Breast epithelium (tissue), 4 donors: ENCODE results near the gene DHRS7B. TPM values are rescaled to one million over a fixed set of nuclear protein-coding genes. Genes with fewer than 3 reads are reported as not detected.
A peak's percentile ranks its signal among the peaks of the same experiment; 100 is the strongest.
"Not testable (repeated sequence)": the region's sequence is repeated elsewhere in the genome, so short reads cannot be mapped to it uniquely, and the experiment has no call there.

Source experiments
- DNase-seq, 2 donors: peaks; one replicate each; pipeline ENCODE4 v3.0.0-alpha.2; 2019; ENCODE audit warnings: low spot score in 2 of 2
- H3K27ac ChIP-seq, 2 donors: fragments of 200-600 bp; sonication (generic) in 1 of 2; one replicate each; pipeline ENCODE4 v1.5.1; 2016 to 2019; ENCODE audit warnings: mild to moderate bottlenecking in 1 of 2
- H3K27me3 ChIP-seq, 2 donors: fragments of 200-600 bp; sonication (generic) in 1 of 2; one replicate each; pipeline versions ENCODE4 v1.5.1 to v1.6.0; 2017 to 2019; ENCODE audit warnings: control low read depth in 1 of 2, mild to moderate bottlenecking in 1 of 2
- H3K36me3 ChIP-seq: fragments of 200-600 bp; one replicate; pipeline ENCODE4 v1.5.1; 2019
- H3K4me1 ChIP-seq, 2 donors: fragments of 200-600 bp; sonication (generic); one replicate each; pipeline ENCODE4 v1.5.1; 2016 to 2019; ENCODE audit warnings: control low read depth in 1 of 2
- H3K4me3 ChIP-seq, 3 donors: fragments of 200-600 bp; sonication (generic); 1 replicate in 2 of 3; 2 replicates in 1 of 3; pipeline ENCODE4 v1.5.1; 2016 to 2019; ENCODE audit warnings: mild to moderate bottlenecking in 3 of 3, moderate library complexity in 2 of 3
- H3K9me3 ChIP-seq, 2 donors: fragments of 200-600 bp; sonication (generic) in 1 of 2; one replicate each; pipeline ENCODE4 v1.5.1; 2016 to 2019; ENCODE audit warnings: control low read depth in 1 of 2
- CTCF ChIP-seq, 3 donors: fragments of 450-650 bp; IDR thresholded peaks; one replicate each; pipeline ENCODE4 v1.5.1; 2016 to 2017; ENCODE audit warnings: antibody characterized with exemption in 3 of 3, mild to moderate bottlenecking in 3 of 3, moderate library complexity in 3 of 3
- POLR2A ChIP-seq: fragments of 450-650 bp; IDR thresholded peaks from one replicate; pipeline ENCODE4 v1.6.1; 2016; ENCODE audit warnings: antibody characterized with exemption, mild to moderate bottlenecking, moderate library complexity
- POLR2AphosphoS5 ChIP-seq, 3 donors: sonication (generic); formaldehyde crosslinking; IDR thresholded peaks; one replicate each; pipeline ENCODE4 v1.6.1; 2017; ENCODE audit warnings: antibody characterized with exemption in 3 of 3
- intact Hi-C: fragments of 100-400 bp; cut with DNase I; formaldehyde crosslinking; loops from one replicate; pipeline ENCODE4 v1.15.1; 2023; ENCODE audit warnings: low total_unique reads
- total RNA-seq, 3 donors: library from RNA; depleted of rRNA; stranded (reverse); fragments of >200 nt; gene quantifications; one replicate each; pipeline ENCODE4 v1.1.0, GENCODE V29; 2016

The DHRS7B gene
- total RNA-seq, 3 donors from 2014 or later, result 53.7 to 64.0 (median 60.9) TPM

- intact Hi-C loops, result no loop called here
- Histone ChIP-seq H3K27ac (no peak overlapping the region), H3K27me3 (no peaks in the 10 kb centered on the region), H3K4me1 (no peaks in the 10 kb centered on the region), H3K36me3 (no peaks in the 10 kb centered on the region), H3K9me3 (no peaks in the 10 kb centered on the region), H3K4me3 (no peak overlapping the region)
- TF ChIP-seq CTCF (IDR thresholded peaks at IDR 0.05), result no peak
- no peak for TF ChIP-seq POLR2AphosphoS5 (IDR thresholded peaks at IDR 0.05)
- TF ChIP-seq POLR2A, result no peak
- DNase-seq, result no peak
These were observed 63.3 kb downstream of the DHRS7B start for GRCh38 chr17:21190078-21190477.

- Histone ChIP-seq H3K36me3 (no peaks in the 10 kb centered on the region), H3K9me3 (no peaks in the 10 kb centered on the region), H3K4me3 (no peak overlapping the region), H3K4me1 (no peaks in the 10 kb centered on the region), H3K27me3 (no peaks in the 10 kb centered on the region), H3K27ac (peak overlapping the region in 1 of 2 donors; percentile 4)
- intact Hi-C loops, result no loop called here
- DNase-seq, result no peak
- no peak for TF ChIP-seq CTCF (IDR thresholded peaks at IDR 0.05)
- TF ChIP-seq POLR2A, result no peak
- TF ChIP-seq POLR2AphosphoS5 (IDR thresholded peaks at IDR 0.05), result no peak
These were observed 64.9 kb downstream of the DHRS7B start for GRCh38 chr17:21191698-21192097.

GRCh38 chr17:21192414-21192813, 65.7 kb downstream of the DHRS7B start:
- intact Hi-C loops, H3K4me1 ChIP-seq, H3K27ac ChIP-seq, H3K9me3 ChIP-seq, H3K4me3 ChIP-seq, H3K36me3 ChIP-seq, H3K27me3 ChIP-seq, DNase-seq: not testable (repeated sequence)

GRCh38 chr17:21193031-21193430, 66.3 kb downstream of the DHRS7B start:
- TF ChIP-seq POLR2A, result no peak
- no peak for TF ChIP-seq POLR2AphosphoS5 (IDR thresholded peaks at IDR 0.05)
- TF ChIP-seq CTCF (IDR thresholded peaks at IDR 0.05), result no peak

GRCh38 chr17:21194226-21194625, 67.5 kb downstream of the DHRS7B start:
- no peak for DNase-seq
- H3K27me3 ChIP-seq, result no peaks in the 10 kb centered on the region
- H3K27ac ChIP-seq, result peak overlapping the region; percentile 40 to 50
- intact Hi-C loops, result no loop called here
- H3K36me3 ChIP-seq, result no peaks in the 10 kb centered on the region
- TF ChIP-seq POLR2A, result no peak
- no peak for TF ChIP-seq CTCF (IDR thresholded peaks at IDR 0.05)
- no peak for TF ChIP-seq POLR2AphosphoS5 (IDR thresholded peaks at IDR 0.05)
- peak overlapping the region in 2 of 3 donors; percentile 0 to 3 for H3K4me3 ChIP-seq
- H3K4me1 ChIP-seq, result no peaks in the 10 kb centered on the region
- H3K9me3 ChIP-seq, result no peaks in the 10 kb centered on the region

More at GRCh38 chr17:21193031-21193430, 66.3 kb downstream of the DHRS7B start:
- no peak overlapping the region for H3K27ac ChIP-seq
- no peak overlapping the region for H3K4me3 ChIP-seq
- no peaks in the 10 kb centered on the region for H3K27me3 ChIP-seq
- no peaks in the 10 kb centered on the region for H3K4me1 ChIP-seq
- intact Hi-C loops, result no loop called here
- no peaks in the 10 kb centered on the region for H3K36me3 ChIP-seq
- H3K9me3 ChIP-seq, result no peaks in the 10 kb centered on the region
- DNase-seq, result no peak

GRCh38 chr17:21194703-21195102, 67.9 kb downstream of the DHRS7B start:
- Histone ChIP-seq H3K9me3 (no peaks in the 10 kb centered on the region), H3K4me3 (peak overlapping the region in 2 of 3 donors; percentile 0 to 3), H3K4me1 (no peaks in the 10 kb centered on the region), H3K27me3 (no peaks in the 10 kb centered on the region), H3K36me3 (no peaks in the 10 kb centered on the region), H3K27ac (peak overlapping the region; percentile 40 to 50)
- TF ChIP-seq CTCF (IDR thresholded peaks at IDR 0.05) (no peak), POLR2A (no peak), POLR2AphosphoS5 (IDR thresholded peaks at IDR 0.05) (no peak)
- intact Hi-C loops, result no loop called here
- DNase-seq, result no peak
